Measurements from ENCODE around the gene RACK1.

Gene RACK1

GRCh38 chr5:181259974-181260719 lies 16.4 kb upstream of the RACK1 start:
- no CpG with 5 or more reads among the region's 26 CpGs for WGBS (ENCODE audit: insufficient coverage, insufficient read length)
- Histone ChIP-seq H3K36me3 (ENCODE audit: control insufficient read depth, insufficient read depth, low read length) (peaks cover 3% of the 10 kb centered on the region; the same call in 1 of the 2 replicates), H3K27me3 (ENCODE audit: control insufficient read depth, insufficient read depth, low read length) (no peaks in the 10 kb centered on the region), H3K9me3 (ENCODE audit: control insufficient read depth, insufficient read depth, low read length) (no peaks in the 10 kb centered on the region), H3K4me1 (ENCODE audit: control insufficient read depth, insufficient read depth, low read length) (peaks cover 2% of the 10 kb centered on the region; the same call in 1 of the 2 replicates), H3K4me3 (ENCODE audit: low read length) (peak overlapping the region; percentile 83; the same call in 1 of the 2 replicates), H3K27ac (ENCODE audit: low read length) (no peak overlapping the region)
- no peak for DNase-seq (ENCODE audit: low read depth, low spot score)

- no CpG with 5 or more reads among the region's 2 CpGs for WGBS (ENCODE audit: insufficient coverage, insufficient read length)
- Histone ChIP-seq H3K9me3 (ENCODE audit: control insufficient read depth, insufficient read depth, low read length) (no peaks in the 10 kb centered on the region), H3K4me1 (ENCODE audit: control insufficient read depth, insufficient read depth, low read length) (peaks cover 2% of the 10 kb centered on the region; the same call in 1 of the 2 replicates), H3K27me3 (ENCODE audit: control insufficient read depth, insufficient read depth, low read length) (no peaks in the 10 kb centered on the region), H3K4me3 (ENCODE audit: low read length) (no peak overlapping the region), H3K36me3 (ENCODE audit: control insufficient read depth, insufficient read depth, low read length) (peaks cover 5% of the 10 kb centered on the region; the same call in 1 of the 2 replicates), H3K27ac (ENCODE audit: low read length) (no peak overlapping the region)
- DNase-seq (ENCODE audit: low read depth, low spot score): no peak
Measured at GRCh38 chr5:181259283-181259682, 15.6 kb upstream of the RACK1 start.

DNA sequence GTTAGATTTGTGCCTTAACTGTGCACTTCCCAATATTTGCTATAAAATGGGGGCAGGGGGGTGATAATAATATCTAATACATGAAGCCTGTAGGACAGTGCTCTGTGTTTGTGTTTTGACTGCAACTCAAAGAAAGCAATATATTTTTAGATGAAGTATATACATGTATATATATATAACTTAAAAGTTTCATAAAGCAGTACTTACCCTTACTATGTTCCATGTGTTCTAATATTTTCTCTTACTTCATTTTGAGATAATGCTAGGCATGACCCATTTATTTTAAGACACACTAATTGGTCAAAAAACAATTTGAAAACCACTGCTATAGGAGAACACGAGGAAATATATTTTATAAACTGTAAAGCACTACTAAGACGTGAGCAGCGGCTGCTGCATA lies 14.9 kb upstream of the RACK1 start:
- Histone ChIP-seq H3K36me3 (ENCODE audit: control insufficient read depth, insufficient read depth, low read length) (peaks cover 4% of the 10 kb centered on the region; the same call in 1 of the 2 replicates), H3K4me1 (ENCODE audit: control insufficient read depth, insufficient read depth, low read length) (peaks cover 2% of the 10 kb centered on the region; the same call in 1 of the 2 replicates), H3K4me3 (ENCODE audit: low read length) (no peak overlapping the region), H3K27me3 (ENCODE audit: control insufficient read depth, insufficient read depth, low read length) (no peaks in the 10 kb centered on the region), H3K9me3 (ENCODE audit: control insufficient read depth, insufficient read depth, low read length) (no peaks in the 10 kb centered on the region), H3K27ac (ENCODE audit: low read length) (no peak overlapping the region)
- DNase-seq (ENCODE audit: low read depth, low spot score): no peak
- WGBS (ENCODE audit: insufficient coverage, insufficient read length): no CpG with 5 or more reads among the region's 3 CpGs

DNA sequence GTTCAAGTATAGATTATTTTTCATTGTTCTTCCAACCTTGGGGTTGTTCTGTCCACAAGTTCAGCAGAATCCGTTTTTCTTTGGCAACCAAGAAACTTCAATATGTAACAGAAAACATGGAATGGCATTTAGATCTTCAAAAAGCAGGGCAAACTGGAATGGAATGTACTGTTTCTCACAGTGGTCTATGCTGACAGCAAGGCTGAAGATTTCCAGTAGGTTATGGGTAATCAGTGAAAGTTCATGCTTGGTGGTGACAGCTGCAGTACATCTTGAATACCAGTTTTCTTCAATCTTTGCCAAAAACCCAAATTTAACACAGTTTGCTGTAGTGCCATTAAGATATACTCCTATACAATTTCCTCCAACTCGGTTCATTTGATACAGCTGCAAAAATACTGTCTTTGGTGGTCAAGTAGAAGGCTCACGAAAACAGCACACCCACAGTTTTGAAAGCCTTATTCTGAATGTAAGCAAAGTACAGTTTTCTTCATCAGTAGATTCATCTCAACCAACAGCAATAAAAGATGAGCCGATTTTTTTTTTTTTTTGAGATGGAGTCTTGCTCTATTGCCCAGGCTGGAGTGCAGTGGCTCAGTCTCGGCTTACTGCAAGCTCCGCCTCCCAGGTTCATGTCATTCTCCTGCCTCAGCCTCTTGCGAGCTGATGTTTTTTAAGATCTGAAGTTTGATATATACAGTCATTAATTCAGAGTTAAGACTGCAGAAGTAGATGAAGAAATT lies 12.3 kb upstream of the RACK1 start:
- no peak overlapping the region for H3K4me3 ChIP-seq (ENCODE audit: low read length)
- no peaks in the 10 kb centered on the region for H3K9me3 ChIP-seq (ENCODE audit: control insufficient read depth, insufficient read depth, low read length)
- H3K27me3 ChIP-seq (ENCODE audit: control insufficient read depth, insufficient read depth, low read length): no peaks in the 10 kb centered on the region
- WGBS (ENCODE audit: insufficient coverage, insufficient read length): no CpG with 5 or more reads among the region's 7 CpGs
- DNase-seq (ENCODE audit: low read depth, low spot score): no peak
- H3K4me1 ChIP-seq (ENCODE audit: control insufficient read depth, insufficient read depth, low read length): peaks cover 2% of the 10 kb centered on the region; the same call in 1 of the 2 replicates
- peaks cover 2% of the 10 kb centered on the region; the same call in 1 of the 2 replicates for H3K36me3 ChIP-seq (ENCODE audit: control insufficient read depth, insufficient read depth, low read length)
- no peak overlapping the region for H3K27ac ChIP-seq (ENCODE audit: low read length)

GRCh38 chr5:181255276-181255675 lies 11.6 kb upstream of the RACK1 start:
- no peak overlapping the region for H3K27ac ChIP-seq (ENCODE audit: low read length)
- H3K36me3 ChIP-seq (ENCODE audit: control insufficient read depth, insufficient read depth, low read length): peaks cover 2% of the 10 kb centered on the region; the same call in 1 of the 2 replicates
- WGBS (ENCODE audit: insufficient coverage, insufficient read length): no CpG with 5 or more reads among the region's 1 CpG
- H3K4me3 ChIP-seq (ENCODE audit: low read length): no peak overlapping the region
- peaks cover 2% of the 10 kb centered on the region; the same call in 1 of the 2 replicates for H3K4me1 ChIP-seq (ENCODE audit: control insufficient read depth, insufficient read depth, low read length)
- no peak for DNase-seq (ENCODE audit: low read depth, low spot score)
- no peaks in the 10 kb centered on the region for H3K9me3 ChIP-seq (ENCODE audit: control insufficient read depth, insufficient read depth, low read length)
- H3K27me3 ChIP-seq (ENCODE audit: control insufficient read depth, insufficient read depth, low read length): no peaks in the 10 kb centered on the region

GRCh38 chr5:181248277-181248676 lies 4.6 kb upstream of the RACK1 start:
- Histone ChIP-seq H3K27ac (ENCODE audit: low read length) (no peak overlapping the region), H3K4me3 (ENCODE audit: low read length) (peak overlapping the region; percentile 40; the same call in 1 of the 2 replicates), H3K9me3 (ENCODE audit: control insufficient read depth, insufficient read depth, low read length) (no peaks in the 10 kb centered on the region), H3K27me3 (ENCODE audit: control insufficient read depth, insufficient read depth, low read length) (no peaks in the 10 kb centered on the region), H3K36me3 (ENCODE audit: control insufficient read depth, insufficient read depth, low read length) (no peaks in the 10 kb centered on the region; the same call in 1 of the 2 replicates), H3K4me1 (ENCODE audit: control insufficient read depth, insufficient read depth, low read length) (no peaks in the 10 kb centered on the region)
- WGBS (ENCODE audit: insufficient coverage, insufficient read length): no CpG with 5 or more reads among the region's 4 CpGs
- no peak for DNase-seq (ENCODE audit: low read depth, low spot score)

DNA sequence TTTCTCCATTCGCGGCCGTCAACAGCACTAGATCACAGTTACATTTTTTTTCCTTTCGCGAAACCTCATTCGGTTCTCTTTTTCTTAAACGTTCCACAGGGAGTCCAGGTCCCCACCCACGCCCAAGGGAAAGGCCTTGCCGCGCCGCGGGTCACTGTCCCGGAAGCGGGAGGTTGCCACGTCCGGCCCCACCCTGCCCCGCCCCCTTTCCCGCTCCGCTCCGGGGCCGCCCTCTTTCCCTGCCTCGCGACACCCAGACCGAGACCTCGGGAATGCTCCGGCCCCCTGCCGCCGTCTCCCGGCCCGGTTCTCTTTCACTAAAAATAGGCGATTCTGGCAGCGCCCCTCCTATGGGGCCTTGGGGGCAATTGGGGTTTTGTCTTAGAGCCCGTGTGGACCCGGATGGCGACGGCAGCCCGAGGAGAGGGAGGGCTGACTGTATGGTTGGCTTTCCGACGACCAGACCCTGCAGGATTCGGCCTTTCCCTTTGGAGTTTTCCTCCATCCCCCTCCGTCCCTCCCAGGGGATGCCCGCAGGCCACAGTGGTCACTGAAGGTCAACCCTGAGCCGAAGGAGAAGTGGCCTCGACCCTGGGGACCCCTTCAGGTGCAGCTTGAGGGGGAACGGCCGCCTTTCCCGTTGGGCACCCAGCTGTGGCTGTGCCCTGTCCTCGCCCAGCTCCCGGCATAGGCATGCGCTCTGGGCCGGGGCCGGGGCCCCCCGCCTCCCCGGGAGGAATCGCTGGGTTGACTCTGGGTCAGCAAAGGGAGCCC lies 2.8 kb upstream of the RACK1 start:
- Histone ChIP-seq H3K27me3 (ENCODE audit: control insufficient read depth, insufficient read depth, low read length) (no peaks in the 10 kb centered on the region), H3K36me3 (ENCODE audit: control insufficient read depth, insufficient read depth, low read length) (peaks cover 15% of the 10 kb centered on the region), H3K9me3 (ENCODE audit: control insufficient read depth, insufficient read depth, low read length) (no peaks in the 10 kb centered on the region), H3K27ac (ENCODE audit: low read length) (no peak overlapping the region), H3K4me1 (ENCODE audit: control insufficient read depth, insufficient read depth, low read length) (no peaks in the 10 kb centered on the region), H3K4me3 (ENCODE audit: low read length) (peak overlapping the region; percentile 93)
- whole genome bisulfite sequencing (ENCODE audit: insufficient coverage, insufficient read length): no CpG with 5 or more reads among the region's 55 CpGs
- no peak for DNase-seq (ENCODE audit: low read depth, low spot score)

DNA sequence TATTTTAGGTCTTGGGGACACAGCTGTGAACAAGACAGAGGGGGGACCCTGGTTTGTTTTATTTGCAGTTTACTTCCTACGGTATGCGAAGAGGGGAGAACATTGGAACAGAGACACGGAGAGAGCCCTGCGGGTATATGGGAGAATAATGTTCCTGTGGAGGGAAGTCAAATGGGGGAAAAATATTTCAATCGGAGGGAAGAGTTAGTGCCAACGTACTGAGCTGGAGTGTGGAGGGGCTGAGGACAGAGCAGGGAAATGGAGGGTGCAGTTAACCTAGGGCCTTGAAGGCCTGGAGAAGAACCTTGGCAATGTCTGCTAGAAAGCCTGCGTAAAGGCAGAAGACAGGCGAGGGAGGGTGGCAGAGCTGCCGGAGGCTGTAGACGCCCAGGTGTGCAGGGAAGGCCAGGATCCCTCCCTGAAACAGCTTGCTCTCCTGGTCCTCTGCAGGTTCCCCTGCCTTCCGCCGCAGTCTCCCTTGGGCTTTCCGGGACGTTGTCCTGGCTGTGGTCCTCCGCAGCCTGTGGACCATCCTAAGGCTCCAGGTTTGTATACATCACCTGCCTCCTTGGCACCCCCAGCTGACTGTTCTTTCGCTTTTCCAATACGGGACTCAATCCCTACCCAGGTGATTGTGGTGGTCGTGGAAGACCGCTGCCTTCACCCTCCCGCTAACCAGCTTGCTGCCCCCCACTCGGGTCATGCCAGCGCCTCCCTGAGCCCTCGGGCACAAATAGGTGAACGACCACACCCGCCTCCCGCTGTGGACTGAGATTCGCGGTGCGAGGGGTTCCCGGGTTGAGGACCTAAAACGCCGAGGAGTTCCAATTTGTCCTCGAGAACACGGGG lies 1.9 kb upstream of the RACK1 start:
- no peak for DNase-seq (ENCODE audit: low read depth, low spot score)
- WGBS (ENCODE audit: insufficient coverage, insufficient read length): no CpG with 5 or more reads among the region's 34 CpGs

GRCh38 chr5:181243018-181243563 lies 615 bp downstream of the RACK1 start:
- no peaks in the 10 kb centered on the region for H3K9me3 ChIP-seq (ENCODE audit: control insufficient read depth, insufficient read depth, low read length)
- no peaks in the 10 kb centered on the region for H3K27me3 ChIP-seq (ENCODE audit: control insufficient read depth, insufficient read depth, low read length)
- H3K4me1 ChIP-seq (ENCODE audit: control insufficient read depth, insufficient read depth, low read length): no peaks in the 10 kb centered on the region
- peaks cover 41% of the 10 kb centered on the region for H3K36me3 ChIP-seq (ENCODE audit: control insufficient read depth, insufficient read depth, low read length)
- no CpG with 5 or more reads among the region's 25 CpGs for WGBS (ENCODE audit: insufficient coverage, insufficient read length)
- no peak overlapping the region for H3K27ac ChIP-seq (ENCODE audit: low read length)
- no peak for DNase-seq (ENCODE audit: low read depth, low spot score)
- H3K4me3 ChIP-seq (ENCODE audit: low read length): peak overlapping the region; percentile 93

More for the DNA sequence above, 1.9 kb upstream of the RACK1 start:
- Histone ChIP-seq H3K27ac (ENCODE audit: low read length) (no peak overlapping the region), H3K27me3 (ENCODE audit: control insufficient read depth, insufficient read depth, low read length) (no peaks in the 10 kb centered on the region), H3K9me3 (ENCODE audit: control insufficient read depth, insufficient read depth, low read length) (no peaks in the 10 kb centered on the region), H3K36me3 (ENCODE audit: control insufficient read depth, insufficient read depth, low read length) (peaks cover 23% of the 10 kb centered on the region), H3K4me1 (ENCODE audit: control insufficient read depth, insufficient read depth, low read length) (no peaks in the 10 kb centered on the region), H3K4me3 (ENCODE audit: low read length) (peak overlapping the region; percentile 93)

Data from iPS DF 6.9 (cell line).